WTC11 (cell line): ENCODE measurements around the gene STXBP1. TPM values are rescaled to one million over a fixed set of nuclear protein-coding genes. Genes with fewer than 3 reads are reported as not detected.
A peak's percentile ranks its signal among the peaks of the same experiment; 100 is the strongest.

Source experiments
- ATAC-seq: fragments of 200-7000 bp; cut with Tn5 transposase; 2 replicates; pipeline ENCODE4 v1.10.0; 2021; ENCODE audit warnings: mild to moderate bottlenecking, moderate library complexity
- CTCF ChIA-PET: fragments of 300-600 bp; sonication (Branson Sonifier 250); formaldehyde crosslinking; loops from one replicate; lab custom pipeline; 2021; ENCODE audit warnings: antibody characterized with exemption; lab: Charles Lee
- POLR2A ChIA-PET: fragments of 350-600 bp; sonication (Branson Sonifier 250); formaldehyde crosslinking; loops from one replicate; lab custom pipeline; 2021; ENCODE audit warnings: antibody characterized with exemption; lab: Charles Lee
- DNase-seq: peaks from one replicate; pipeline ENCODE4 v3.0.0; 2021; ENCODE audit warnings: low spot score
- H3K27ac Mint-ChIP-seq: 2 replicates; pipeline ENCODE4 v1.8.0; 2021; ENCODE audit warnings: mixed read lengths
- H3K27me3 Mint-ChIP-seq: 2 replicates; pipeline ENCODE4 v1.8.0; 2021; ENCODE audit warnings: low read depth, mild to moderate bottlenecking, moderate library complexity, mixed read lengths
- H3K36me3 Mint-ChIP-seq: 2 replicates; pipeline ENCODE4 v1.8.0; 2021; ENCODE audit warnings: mixed read lengths
- H3K4me1 Mint-ChIP-seq: 2 replicates; pipeline ENCODE4 v1.8.0; 2022; ENCODE audit warnings: mixed read lengths
- H3K4me3 Mint-ChIP-seq: 2 replicates; pipeline ENCODE4 v1.8.0; 2021; ENCODE audit warnings: mild to moderate bottlenecking, moderate library complexity, mixed read lengths
- H3K9me3 Mint-ChIP-seq: 2 replicates; pipeline ENCODE4 v1.8.0; 2021; ENCODE audit warnings: mixed read lengths
- ARID4B ChIP-seq: sonication (generic); formaldehyde crosslinking; IDR thresholded peaks from 2 replicates; pipeline ENCODE4 v1.8.0; 2023; ENCODE audit warnings: missing genetic modification reagents, mild to moderate bottlenecking, borderline replicate concordance
- E2F5 ChIP-seq: sonication (generic); formaldehyde crosslinking; IDR thresholded peaks from 2 replicates; pipeline ENCODE4 v1.8.1; 2022; ENCODE audit warnings: mild to moderate bottlenecking, moderate library complexity, missing genetic modification reagents
- ERG ChIP-seq: fragments of 250-450 bp; sonication (Bioruptor Pico); IDR thresholded peaks from 2 replicates; pipeline ENCODE4 v1.8.0; 2021; ENCODE audit warnings: mild to moderate bottlenecking
- FOXJ3 ChIP-seq: sonication (generic); formaldehyde crosslinking; IDR thresholded peaks from 2 replicates; pipeline ENCODE4 v1.9.0; 2021; ENCODE audit warnings: missing genetic modification reagents, mild to moderate bottlenecking, borderline replicate concordance
- FOXK1 ChIP-seq: sonication (generic); formaldehyde crosslinking; IDR thresholded peaks from 2 replicates; pipeline ENCODE4 v1.8.0; 2022; ENCODE audit warnings: mild to moderate bottlenecking, moderate library complexity, missing genetic modification reagents
- FOXP1 ChIP-seq: sonication (generic); formaldehyde crosslinking; IDR thresholded peaks from 2 replicates; pipeline ENCODE4 v1.8.0; 2022; ENCODE audit warnings: missing genetic modification reagents, mild to moderate bottlenecking, moderate library complexity, borderline replicate concordance
- JAZF1 ChIP-seq: fragments of 250-450 bp; sonication (Bioruptor Pico); IDR thresholded peaks from 2 replicates; pipeline ENCODE4 v1.9.0; 2021; ENCODE audit warnings: moderate library complexity, mild to moderate bottlenecking, inconsistent platforms
- KAT7 ChIP-seq: sonication (generic); formaldehyde crosslinking; IDR thresholded peaks from 2 replicates; pipeline ENCODE4 v1.8.1; 2023; ENCODE audit warnings: missing genetic modification reagents, mild to moderate bottlenecking, borderline replicate concordance
- MLX ChIP-seq: sonication (generic); formaldehyde crosslinking; IDR thresholded peaks from 2 replicates; pipeline ENCODE4 v1.8.1; 2023; ENCODE audit warnings: mild to moderate bottlenecking, missing genetic modification reagents, moderate library complexity
- NFE2L1 ChIP-seq: sonication (generic); formaldehyde crosslinking; IDR thresholded peaks from 2 replicates; pipeline ENCODE4 v1.8.1; 2023; ENCODE audit warnings: missing genetic modification reagents
- OVOL2 ChIP-seq: fragments of 250-450 bp; sonication (Bioruptor Pico); IDR thresholded peaks from 2 replicates; pipeline ENCODE4 v1.9.0; 2021; ENCODE audit warnings: mild to moderate bottlenecking, borderline replicate concordance
- PREB ChIP-seq: sonication (generic); formaldehyde crosslinking; IDR thresholded peaks from 2 replicates; pipeline ENCODE4 v1.8.1; 2022; ENCODE audit warnings: mild to moderate bottlenecking, missing genetic modification reagents, moderate library complexity, borderline replicate concordance
- RELA ChIP-seq: sonication (generic); formaldehyde crosslinking; IDR thresholded peaks from 2 replicates; pipeline ENCODE4 v1.8.1; 2022; ENCODE audit warnings: missing genetic modification reagents, mild to moderate bottlenecking, borderline replicate concordance
- TCF7 ChIP-seq: sonication (generic); formaldehyde crosslinking; IDR thresholded peaks from 2 replicates; pipeline ENCODE4 v1.8.0; 2022; ENCODE audit warnings: mild to moderate bottlenecking, low read depth, missing genetic modification reagents, moderate library complexity
- USF1 ChIP-seq: sonication (generic); formaldehyde crosslinking; IDR thresholded peaks from 2 replicates; pipeline ENCODE4 v1.8.0; 2022; ENCODE audit warnings: mild to moderate bottlenecking, missing genetic modification reagents
- ZNF138 ChIP-seq: sonication (generic); formaldehyde crosslinking; conservative IDR thresholded peaks from 2 replicates; pipeline ENCODE4 v1.8.1; 2022; ENCODE audit warnings: mild to moderate bottlenecking, moderate library complexity, missing genetic modification reagents
- ZNF219 ChIP-seq: sonication (generic); formaldehyde crosslinking; IDR thresholded peaks from 2 replicates; pipeline ENCODE4 v1.8.0; 2023; ENCODE audit warnings: missing genetic modification reagents, mild to moderate bottlenecking, borderline replicate concordance
- ZNF416 ChIP-seq: fragments of 250-450 bp; sonication (Bioruptor Pico); IDR thresholded peaks from 2 replicates; pipeline ENCODE4 v1.9.0; 2021; ENCODE audit warnings: mild to moderate bottlenecking, inconsistent platforms
- total RNA-seq: library from RNA; stranded (reverse); gene quantifications from 3 replicates; pipeline ENCODE4 v1.2.3, GENCODE V29; 2021

The STXBP1 gene
- total RNA-seq, 1 experiment from 2014 or later: 37.1 TPM

- TF ChIP-seq FOXJ3 (CRISPR knock-in tag): no peak
- TF ChIP-seq NFE2L1 (CRISPR knock-in tag): no peak
- TF ChIP-seq E2F5 (CRISPR knock-in tag): no peak
- no peak for TF ChIP-seq PREB (CRISPR knock-in tag)
- TF ChIP-seq ZNF138 (CRISPR knock-in tag): no peak
- no peak for TF ChIP-seq MLX (CRISPR knock-in tag)
- TF ChIP-seq KAT7 (CRISPR knock-in tag): no peak
- TF ChIP-seq ARID4B (CRISPR knock-in tag): no peak
- TF ChIP-seq FOXK1 (CRISPR knock-in tag): no peak
Observed at GRCh38 chr9:127712867-127713266, 100.8 kb downstream of the STXBP1 start (continued).

- H3K9me3 Mint-ChIP-seq: no peaks in the 10 kb centered on the region
- no peak for TF ChIP-seq JAZF1 (CRISPR knock-in tag)
- TF ChIP-seq ERG (CRISPR knock-in tag): no peak
- TF ChIP-seq, all 79 proteins: peak for 0
- Mint-ChIP-seq H3K27ac (no peak overlapping the region), H3K4me3 (peak overlapping the region; percentile 69), H3K27me3 (no peaks in the 10 kb centered on the region), H3K36me3 (no peaks in the 10 kb centered on the region), H3K4me1 (peaks cover 22% of the 10 kb centered on the region)
- ChIA-PET POLR2A (no interaction called here), CTCF (interaction anchor here (0.8 to 7.3 kb wide), 7 partner anchors 10 to 207 kb away, joined by 3 to 73 read pairs (median 4); partner anchors contain the start of gene TOR2A)
- no peak for ATAC-seq
- no peak for DNase-seq
Observed at GRCh38 chr9:127714020-127714750, 102.1 kb downstream of the STXBP1 start.

- ATAC-seq: peak; percentile 5
- Mint-ChIP-seq H3K27ac (peak overlapping the region; percentile 91; the same call in 1 of the 2 replicates), H3K36me3 (no peaks in the 10 kb centered on the region), H3K4me1 (peaks cover 22% of the 10 kb centered on the region), H3K27me3 (no peaks in the 10 kb centered on the region), H3K4me3 (peak overlapping the region; percentile 97), H3K9me3 (no peaks in the 10 kb centered on the region)
- ChIA-PET CTCF (interaction anchor here (0.8 to 7.3 kb wide), 13 partner anchors 9 to 212 kb away, joined by 3 to 73 read pairs (median 4); partner anchors contain the start of genes CFAP157 and TOR2A), POLR2A (interaction anchor here (0.6 to 1.4 kb wide), 3 partner anchors 13 to 377 kb away, joined by 4 to 5 read pairs (median 4); no protein-coding TSS in a partner anchor)
- DNase-seq: no peak
- TF ChIP-seq RELA (0 out of 2 replicates have a peak, but pooled peaks have one; percentile 27), FOXP1 (no peak), OVOL2 (CRISPR knock-in tag) (no peak), TCF7 (CRISPR knock-in tag) (no peak), ZNF219 (no peak), FOXK1 (CRISPR knock-in tag) (no peak), USF1 (no peak), ZNF416 (CRISPR knock-in tag) (peak; percentile 85; the same call in 1 of the 2 replicates)
Observed at GRCh38 chr9:127714951-127715469, 102.9 kb downstream of the STXBP1 start.
